Fibroblast of lung (primary cell): ENCODE measurements around the gene HDAC6. TPM values are rescaled to one million over a fixed set of nuclear protein-coding genes. Genes with fewer than 3 reads are reported as not detected.

ENCODE experiments used
- DNase-seq, 2 donors: peaks; one replicate each; pipeline versions ENCODE4 v3.0.0 to v3.0.0-alpha.2; 2010; ENCODE audit warnings: low read depth in 2 of 2
- H2AFZ ChIP-seq: 2 replicates; pipeline ENCODE4 v1.5.1; 2012; ENCODE audit warnings: low read length, control low read depth, inconsistent platforms
- H3K27ac ChIP-seq: 2 replicates; pipeline ENCODE4 v1.5.1; 2011; ENCODE audit warnings: low read length, control low read depth; ENCODE audit not compliant: insufficient read depth
- H3K27me3 ChIP-seq: 2 replicates; pipeline ENCODE4 v1.5.1; 2011; ENCODE audit warnings: mild to moderate bottlenecking, low read length; ENCODE audit not compliant: control insufficient read depth, insufficient read depth
- H3K36me3 ChIP-seq: 2 replicates; pipeline ENCODE4 v1.5.1; 2011; ENCODE audit warnings: low read length; ENCODE audit not compliant: control insufficient read depth, insufficient read depth
- H3K4me1 ChIP-seq: 2 replicates; pipeline ENCODE4 v1.5.1; 2011; ENCODE audit warnings: low read length; ENCODE audit not compliant: control insufficient read depth, insufficient read depth; ENCODE audit errors: extremely low read depth
- H3K4me2 ChIP-seq: 2 replicates; pipeline ENCODE4 v1.5.1; 2011; ENCODE audit warnings: low read length, control low read depth; ENCODE audit not compliant: insufficient read depth; ENCODE audit errors: extremely low read depth
- H3K4me3 ChIP-seq, 4 experiments: fragments of 200-600 bp in 1 of 4; sonication (generic) in 1 of 4; replicated peaks in 1 of 4; 2 replicates each; pipeline ENCODE4 v1.5.1; 2011 to 2016; ENCODE audit warnings: low read length in 4 of 4, low read depth in 3 of 4, mild to moderate bottlenecking in 3 of 4, control low read depth in 2 of 4, inconsistent platforms in 1 of 4, mixed read lengths in 1 of 4; ENCODE audit not compliant: insufficient read depth in 1 of 4; ENCODE audit errors: control extremely low read depth in 1 of 4
- H3K79me2 ChIP-seq: 2 replicates; pipeline ENCODE4 v1.5.1; 2012; ENCODE audit warnings: mild to moderate bottlenecking, low read length, inconsistent platforms; ENCODE audit not compliant: control insufficient read depth, insufficient read depth
- H3K9ac ChIP-seq: 2 replicates; pipeline ENCODE4 v1.5.1; 2011; ENCODE audit warnings: mild to moderate bottlenecking, low read length, control low read depth; ENCODE audit not compliant: insufficient read depth
- H3K9me3 ChIP-seq: 2 replicates; pipeline ENCODE4 v1.5.1; 2012; ENCODE audit warnings: low read depth, low read length; ENCODE audit not compliant: control insufficient read depth, insufficient read depth
- H4K20me1 ChIP-seq: 2 replicates; pipeline ENCODE4 v1.5.1; 2011; ENCODE audit warnings: low read length; ENCODE audit not compliant: control insufficient read depth, insufficient read depth; ENCODE audit errors: extremely low read depth
- CTCF ChIP-seq, 2 donors: IDR thresholded peaks in 1 of 2; conservative IDR thresholded peaks in 1 of 2; 1 replicate in 1 of 2; 2 replicates in 1 of 2; pipeline ENCODE4 v1.5.1; 2011 to 2012; ENCODE audit warnings: low read length in 2 of 2, control low read depth in 1 of 2, inconsistent platforms in 1 of 2, low read depth in 1 of 2, mild to moderate bottlenecking in 1 of 2
- EZH2 ChIP-seq: IDR thresholded peaks from 2 replicates; pipeline ENCODE4 v1.5.1; 2012; ENCODE audit warnings: low read length, control low read depth, mild to moderate bottlenecking; ENCODE audit errors: missing control alignments
- polyA plus RNA-seq, 2 donors: library from polyadenylated mRNA; depleted of rRNA in 1 of 2; stranded (reverse) in 1 of 2; unstranded in 1 of 2; fragments of >200 nt; gene quantifications; 2 replicates each; pipeline ENCODE4 v1.2.1, GENCODE V29; 2011 to 2012; ENCODE audit warnings: missing spikeins in 1 of 2
- total RNA-seq: library from RNA; depleted of rRNA; stranded (reverse); fragments of >200 nt; gene quantifications from 2 replicates; pipeline ENCODE4 v1.2.1, GENCODE V29; 2014

Gene HDAC6
- total and polyA plus RNA-seq, 2 donors (not counting 1 experiment from before 2014, with no cell fraction given): 20.0 to 32.5 TPM

DNA sequence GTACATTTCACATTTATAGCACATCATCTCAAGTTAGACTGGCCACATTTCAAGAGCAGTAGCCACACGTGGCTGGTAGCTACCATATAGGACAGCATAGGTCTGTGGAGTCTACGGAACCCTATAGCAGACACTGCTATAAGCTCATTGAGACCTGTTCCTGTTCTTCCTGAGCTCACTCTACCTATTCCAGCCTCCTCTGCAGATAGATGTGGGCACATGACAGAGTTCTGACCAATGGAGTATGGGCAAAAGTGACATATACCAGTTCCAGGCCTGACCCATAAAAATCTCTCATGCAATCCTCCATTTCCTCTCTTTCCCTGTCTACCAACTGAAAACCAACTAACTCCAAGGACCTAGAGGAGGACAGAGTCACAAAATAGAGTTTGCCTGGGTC, 3.5 kb upstream of the HDAC6 start:
- DNase-seq: no peak
- no peak overlapping the region for H3K4me3 ChIP-seq
- H4K20me1 ChIP-seq: no peaks in the 10 kb centered on the region
- H3K27ac ChIP-seq: no peak overlapping the region
- no peaks in the 10 kb centered on the region for H3K79me2 ChIP-seq
- H3K36me3 ChIP-seq: no peaks in the 10 kb centered on the region
- no peaks in the 10 kb centered on the region for H3K27me3 ChIP-seq
- H3K4me2 ChIP-seq: no peak overlapping the region
- H2AFZ ChIP-seq: no peak overlapping the region
- no peaks in the 10 kb centered on the region for H3K4me1 ChIP-seq
- H3K9ac ChIP-seq: no peak overlapping the region
- no peaks in the 10 kb centered on the region for H3K9me3 ChIP-seq
- TF ChIP-seq CTCF (conservative IDR thresholded peaks at IDR 0.05 in 1 of 2, IDR thresholded peaks at IDR 0.05 in 1 of 2; ENCODE audit: low read depth in 1 of 2, low read length in 2 of 2) (no peak), EZH2 (no peak)

DNA sequence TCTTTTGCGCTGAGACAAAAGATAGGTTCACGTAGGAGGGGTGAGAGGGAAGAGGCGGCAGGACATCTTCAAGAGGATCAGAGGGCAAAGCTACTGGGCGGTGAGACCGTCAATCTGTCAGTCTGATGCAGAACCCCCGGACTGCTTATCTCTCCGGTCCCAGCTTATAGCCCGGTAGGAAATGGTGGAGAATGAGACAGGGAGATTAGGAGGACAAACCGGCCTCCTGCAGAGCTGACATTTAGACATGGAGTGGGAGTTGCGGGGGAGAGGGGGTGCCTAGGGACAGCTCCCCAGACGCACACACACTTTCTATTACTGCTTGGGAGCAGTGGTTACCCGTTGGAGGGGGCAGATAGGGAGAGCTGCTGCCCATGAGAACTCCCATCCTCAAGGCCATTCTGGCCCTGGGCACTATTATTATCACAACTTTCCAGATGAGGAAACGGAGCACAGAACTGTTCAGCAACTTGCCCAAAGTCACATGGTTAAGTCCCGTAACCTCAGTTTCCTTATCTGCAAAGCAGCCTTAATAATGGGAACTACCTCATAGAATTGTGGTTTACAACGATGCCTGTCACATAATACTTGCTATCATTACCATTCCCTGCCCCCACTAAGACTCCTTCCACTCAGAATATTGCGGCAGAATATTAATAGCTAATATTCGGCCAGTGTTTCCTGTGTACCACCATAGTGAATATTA, 1.1 kb upstream of the HDAC6 start:
- Histone ChIP-seq H2AFZ (peak overlapping the region; percentile 83), H3K4me3 (peak overlapping the region; percentile 60 to 89 (median 64)), H3K27ac (peak overlapping the region; percentile 95), H4K20me1 (no peaks in the 10 kb centered on the region), H3K27me3 (no peaks in the 10 kb centered on the region), H3K79me2 (no peaks in the 10 kb centered on the region), H3K9ac (peak overlapping the region; percentile 79), H3K36me3 (no peaks in the 10 kb centered on the region), H3K9me3 (no peaks in the 10 kb centered on the region), H3K4me1 (no peaks in the 10 kb centered on the region), H3K4me2 (peak overlapping the region; percentile 98)
- no peak for TF ChIP-seq CTCF (conservative IDR thresholded peaks at IDR 0.05 in 1 of 2, IDR thresholded peaks at IDR 0.05 in 1 of 2; ENCODE audit: low read depth in 1 of 2, low read length in 2 of 2)
- no peak for TF ChIP-seq EZH2
- no peak for DNase-seq

- no peaks in the 10 kb centered on the region for H3K79me2 ChIP-seq
- H3K27me3 ChIP-seq: no peaks in the 10 kb centered on the region
- H3K4me2 ChIP-seq: peak overlapping the region; percentile 11
- H3K9me3 ChIP-seq: no peaks in the 10 kb centered on the region
- TF ChIP-seq EZH2 (no peak), CTCF (conservative IDR thresholded peaks at IDR 0.05 in 1 of 2, IDR thresholded peaks at IDR 0.05 in 1 of 2; ENCODE audit: low read depth in 1 of 2, low read length in 2 of 2) (no peak)
- peak overlapping the region; percentile 77 for H3K9ac ChIP-seq
- H2AFZ ChIP-seq: no peak overlapping the region
- no peaks in the 10 kb centered on the region for H3K36me3 ChIP-seq
- H4K20me1 ChIP-seq: no peaks in the 10 kb centered on the region
- H3K27ac ChIP-seq: peak overlapping the region; percentile 95
- H3K4me1 ChIP-seq: no peaks in the 10 kb centered on the region
- DNase-seq: peak; percentile 70 to 78
- peak overlapping the region; percentile 57 to 74 (median 70) for H3K4me3 ChIP-seq
Observed at GRCh38 chrX:48802089-48802904, 430 bp downstream of the HDAC6 start.
